ENCODE results near the gene DOCK3. TPM values are rescaled to one million over a fixed set of nuclear protein-coding genes. Genes with fewer than 3 reads are reported as not detected.

The DOCK3 gene
- total RNA-seq, 2 experiments from 2014 or later = 1.00 to 1.1 TPM

Small RNA genes lying within 50 kb of the gene (microRNA-seq; reads per million reads assigned to microRNA genes)
- gene MIR4787 (ENCODE audit: borderline microRNAs expressed, borderline replicate concordance) = 20.7 reads per million, percentile 49 among the genes with 10 or more reads in this experiment

Other genes starting within 250 kb of the DOCK3 start
- under 1 TPM; 0.60 to 0.62 TPM for gene CACNA2D2, start 171.3 kb upstream of the DOCK3 start, total RNA-seq
- gene C3orf18, start 107.2 kb upstream of the DOCK3 start, total RNA-seq = 10 to 100 TPM; 29.0 to 33.9 TPM
- gene HEMK1, start 105.4 kb upstream of the DOCK3 start, total RNA-seq = 10 to 100 TPM; 42.3 to 49.0 TPM
- 100 to 1,000 TPM; 300 to 308 TPM for gene CISH, start 63.2 kb upstream of the DOCK3 start, total RNA-seq
- gene MAPKAPK3, start 57.8 kb upstream of the DOCK3 start, total RNA-seq = 100 to 1,000 TPM; 135 to 140 TPM